Esophagus muscularis mucosa (tissue), 4 donors: ENCODE measurements around the gene PROSER3.

Experiments
- EP300 ChIP-seq: sonication (generic); formaldehyde crosslinking; IDR thresholded peaks from one replicate; pipeline ENCODE4 v1.6.1; 2017; ENCODE audit warnings: antibody characterized with exemption
- POLR2A ChIP-seq: fragments of 450-650 bp; IDR thresholded peaks from one replicate; pipeline ENCODE4 v1.6.1; 2017; ENCODE audit warnings: antibody characterized with exemption, moderate library complexity, mild to moderate bottlenecking, low read depth
- POLR2AphosphoS5 ChIP-seq, 2 donors: sonication (generic); formaldehyde crosslinking; IDR thresholded peaks; one replicate each; pipeline ENCODE4 v1.6.1; 2017; ENCODE audit warnings: antibody characterized with exemption in 2 of 2
- TF ChIP-seq, protein P1 (sequence below), 3 experiments: fragments of 200-600 bp in 2 of 3; fragments of 450-650 bp in 1 of 3; sonication (generic) in 2 of 3; IDR thresholded peaks; one replicate each; pipeline ENCODE4 v1.5.1; 2017 to 2019; ENCODE audit warnings: antibody characterized with exemption in 3 of 3, mild to moderate bottlenecking in 2 of 3, moderate library complexity in 1 of 3

DNA sequence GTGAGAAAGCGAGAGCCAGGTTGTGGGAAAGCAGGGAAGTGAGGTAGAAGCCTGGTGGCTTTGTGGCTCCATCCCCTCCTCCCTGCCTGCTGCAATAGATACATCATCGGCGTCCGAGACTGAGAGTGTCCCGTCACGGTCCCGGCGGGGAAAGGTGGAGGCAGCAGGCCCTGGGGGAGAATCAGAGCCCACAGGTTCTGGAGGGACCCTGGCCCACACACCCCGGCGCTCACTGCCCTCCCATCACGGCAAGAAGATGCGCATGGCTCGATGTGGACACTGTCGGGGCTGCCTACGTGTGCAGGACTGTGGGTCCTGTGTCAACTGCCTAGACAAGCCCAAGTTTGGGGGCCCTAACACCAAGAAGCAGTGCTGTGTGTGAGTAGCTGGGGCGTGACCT lies 35.1 kb upstream of the PROSER3 start:
- TF ChIP-seq, protein P1, sequence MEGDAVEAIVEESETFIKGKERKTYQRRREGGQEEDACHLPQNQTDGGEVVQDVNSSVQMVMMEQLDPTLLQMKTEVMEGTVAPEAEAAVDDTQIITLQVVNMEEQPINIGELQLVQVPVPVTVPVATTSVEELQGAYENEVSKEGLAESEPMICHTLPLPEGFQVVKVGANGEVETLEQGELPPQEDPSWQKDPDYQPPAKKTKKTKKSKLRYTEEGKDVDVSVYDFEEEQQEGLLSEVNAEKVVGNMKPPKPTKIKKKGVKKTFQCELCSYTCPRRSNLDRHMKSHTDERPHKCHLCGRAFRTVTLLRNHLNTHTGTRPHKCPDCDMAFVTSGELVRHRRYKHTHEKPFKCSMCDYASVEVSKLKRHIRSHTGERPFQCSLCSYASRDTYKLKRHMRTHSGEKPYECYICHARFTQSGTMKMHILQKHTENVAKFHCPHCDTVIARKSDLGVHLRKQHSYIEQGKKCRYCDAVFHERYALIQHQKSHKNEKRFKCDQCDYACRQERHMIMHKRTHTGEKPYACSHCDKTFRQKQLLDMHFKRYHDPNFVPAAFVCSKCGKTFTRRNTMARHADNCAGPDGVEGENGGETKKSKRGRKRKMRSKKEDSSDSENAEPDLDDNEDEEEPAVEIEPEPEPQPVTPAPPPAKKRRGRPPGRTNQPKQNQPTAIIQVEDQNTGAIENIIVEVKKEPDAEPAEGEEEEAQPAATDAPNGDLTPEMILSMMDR (IDR thresholded peaks at IDR 0.05): no peak
- TF ChIP-seq POLR2AphosphoS5 (IDR thresholded peaks at IDR 0.05): no peak
- TF ChIP-seq POLR2A: no peak
- no peak for TF ChIP-seq EP300
